ENCODE measurements around the gene ZBTB20.

Gene ZBTB20

GRCh38 chr3:114450008-114450596 is 697.0 kb downstream of the ZBTB20 start:
- H3K4me2 ChIP-seq (ENCODE audit: low read depth, low read length, poor library complexity, severe bottlenecking), result peak overlapping the region; percentile 83

GRCh38 chr3:114449271-114450007 is 697.6 kb downstream of the ZBTB20 start:
- Histone ChIP-seq H3K27me3 (ENCODE audit: low read length) (no peaks in the 10 kb centered on the region), H3K9ac (ENCODE audit: low read length) (peak overlapping the region; percentile 24), H3K4me2 (ENCODE audit: low read depth, low read length, poor library complexity, severe bottlenecking) (peak overlapping the region; percentile 83), H3K4me3 (ENCODE audit: insufficient read depth, low read length, poor library complexity, severe bottlenecking) (peak overlapping the region; percentile 29), H3K9me2 (replicated peaks; ENCODE audit: insufficient read depth, low read length) (no peaks in the 10 kb centered on the region), H2AFZ (ENCODE audit: low read depth, low read length, severe bottlenecking) (peak overlapping the region; percentile 5), H3K79me2 (ENCODE audit: insufficient read depth, low read length) (no peaks in the 10 kb centered on the region), H3K27ac (ENCODE audit: low read depth, low read length) (peak overlapping the region; percentile 88), H3K36me3 (ENCODE audit: low read length) (no peaks in the 10 kb centered on the region), H3F3A (ENCODE audit: insufficient read depth) (peaks cover 40% of the 10 kb centered on the region), H4K20me1 (ENCODE audit: low read depth, low read length) (no peaks in the 10 kb centered on the region), H3K9me3 (ENCODE audit: insufficient read depth, low read length) (no peaks in the 10 kb centered on the region)
- TF ChIP-seq EZH2phosphoT487 (conservative IDR thresholded peaks at IDR 0.05; ENCODE audit: low read length) (no peak), CTCF (IDR thresholded peaks at IDR 0.05; ENCODE audit: insufficient read depth, low read length, poor library complexity, severe bottlenecking) (no peak)

More at GRCh38 chr3:114450008-114450596, 697.0 kb downstream of the ZBTB20 start:
- no peak for TF ChIP-seq CTCF (IDR thresholded peaks at IDR 0.05; ENCODE audit: insufficient read depth, low read length, poor library complexity, severe bottlenecking)
- TF ChIP-seq EZH2phosphoT487 (conservative IDR thresholded peaks at IDR 0.05; ENCODE audit: low read length), result no peak
- Histone ChIP-seq H4K20me1 (ENCODE audit: low read depth, low read length) (no peaks in the 10 kb centered on the region), H3F3A (ENCODE audit: insufficient read depth) (peaks cover 41% of the 10 kb centered on the region), H3K9ac (ENCODE audit: low read length) (peak overlapping the region; percentile 24), H2AFZ (ENCODE audit: low read depth, low read length, severe bottlenecking) (peak overlapping the region; percentile 5), H3K36me3 (ENCODE audit: low read length) (no peaks in the 10 kb centered on the region), H3K4me3 (ENCODE audit: insufficient read depth, low read length, poor library complexity, severe bottlenecking) (peak overlapping the region; percentile 29), H3K27ac (ENCODE audit: low read depth, low read length) (peak overlapping the region; percentile 88), H3K27me3 (ENCODE audit: low read length) (no peaks in the 10 kb centered on the region), H3K9me3 (ENCODE audit: insufficient read depth, low read length) (no peaks in the 10 kb centered on the region), H3K79me2 (ENCODE audit: insufficient read depth, low read length) (no peaks in the 10 kb centered on the region), H3K9me2 (replicated peaks; ENCODE audit: insufficient read depth, low read length) (no peaks in the 10 kb centered on the region)

- no peak overlapping the region for H3K9ac ChIP-seq (ENCODE audit: low read length)
- no peaks in the 10 kb centered on the region for H3K79me2 ChIP-seq (ENCODE audit: insufficient read depth, low read length)
Measured at GRCh38 chr3:114447950-114448479, 699.1 kb downstream of the ZBTB20 start.

More at GRCh38 chr3:114447950-114448479, 699.1 kb downstream of the ZBTB20 start:
- TF ChIP-seq CTCF (IDR thresholded peaks at IDR 0.05; ENCODE audit: insufficient read depth, low read length, poor library complexity, severe bottlenecking) (no peak), EZH2phosphoT487 (conservative IDR thresholded peaks at IDR 0.05; ENCODE audit: low read length) (no peak)
- H2AFZ ChIP-seq (ENCODE audit: low read depth, low read length, severe bottlenecking), result no peak overlapping the region
- H4K20me1 ChIP-seq (ENCODE audit: low read depth, low read length), result no peaks in the 10 kb centered on the region
- no peaks in the 10 kb centered on the region for H3K9me3 ChIP-seq (ENCODE audit: insufficient read depth, low read length)
- no peaks in the 10 kb centered on the region for H3K27me3 ChIP-seq (ENCODE audit: low read length)
- H3K36me3 ChIP-seq (ENCODE audit: low read length), result no peaks in the 10 kb centered on the region
- H3K27ac ChIP-seq (ENCODE audit: low read depth, low read length), result no peak overlapping the region
- H3F3A ChIP-seq (ENCODE audit: insufficient read depth), result peaks cover 35% of the 10 kb centered on the region
- peak overlapping the region; percentile 9 for H3K4me2 ChIP-seq (ENCODE audit: low read depth, low read length, poor library complexity, severe bottlenecking)
- no peak overlapping the region for H3K4me3 ChIP-seq (ENCODE audit: insufficient read depth, low read length, poor library complexity, severe bottlenecking)
- no peaks in the 10 kb centered on the region for H3K9me2 ChIP-seq (replicated peaks; ENCODE audit: insufficient read depth, low read length)

All from SU-DHL-6 (cell line).